Activated T-helper 1 cell treated with anti-CD3 and anti-CD28 coated beads, Interleukin-2, amount 50 U/mL, for 16 hours (primary cell): Measurements from ENCODE around the gene ATP5MC2.
A peak's percentile ranks its signal among the peaks of the same experiment; 100 is the strongest.
"Not testable (repeated sequence)": the region's sequence is repeated elsewhere in the genome, so short reads cannot be mapped to it uniquely, and the experiment has no call there.

Experiments
- DNase-seq, 2 donors: peaks; one replicate each; pipeline ENCODE4 v3.0.0-alpha.2; 2020; ENCODE audit warnings: low read depth in 1 of 2, low spot score in 1 of 2

Gene ATP5MC2

GRCh38 chr12:53695152-53696145 is 19.6 kb upstream of the ATP5MC2 start:
- peak in 1 of 2 donors; percentile 11 for DNase-seq

- no peak for DNase-seq
Observed at GRCh38 chr12:53694756-53695151, 18.9 kb upstream of the ATP5MC2 start.

GRCh38 chr12:53688134-53688533 is 12.3 kb upstream of the ATP5MC2 start:
- no peak for DNase-seq

- no peak for DNase-seq
Observed at GRCh38 chr12:53686436-53686835, 10.6 kb upstream of the ATP5MC2 start.

- no peak for DNase-seq
Observed at GRCh38 chr12:53684654-53685220, 8.9 kb upstream of the ATP5MC2 start.

GRCh38 chr12:53683983-53684382 is 8.1 kb upstream of the ATP5MC2 start:
- DNase-seq: no peak

- DNase-seq: no peak
Observed at GRCh38 chr12:53683494-53683893, 7.6 kb upstream of the ATP5MC2 start.

- not testable (repeated sequence) for DNase-seq
Observed at GRCh38 chr12:53680061-53680460, 4.2 kb upstream of the ATP5MC2 start.

- DNase-seq: no peak
Observed at GRCh38 chr12:53677800-53678148, 1.9 kb upstream of the ATP5MC2 start.

GRCh38 chr12:53677016-53677799 is 1.3 kb upstream of the ATP5MC2 start:
- DNase-seq: no peak

- DNase-seq: no peak
Observed at GRCh38 chr12:53676656-53677015, 753 bp upstream of the ATP5MC2 start.

GRCh38 chr12:53674977-53675700 is 744 bp downstream of the ATP5MC2 start:
- DNase-seq: no peak

GRCh38 chr12:53670971-53671370 is 4.9 kb downstream of the ATP5MC2 start:
- DNase-seq: no peak

GRCh38 chr12:53670308-53670707 is 5.6 kb downstream of the ATP5MC2 start:
- no peak for DNase-seq

GRCh38 chr12:53667080-53667479 is 8.8 kb downstream of the ATP5MC2 start:
- no peak for DNase-seq

GRCh38 chr12:53664936-53665335 is 10.9 kb downstream of the ATP5MC2 start:
- no peak for DNase-seq

- no peak for DNase-seq
Observed at GRCh38 chr12:53664191-53664590, 11.7 kb downstream of the ATP5MC2 start.

GRCh38 chr12:53660041-53660440 is 15.8 kb downstream of the ATP5MC2 start:
- no peak for DNase-seq

GRCh38 chr12:53659571-53659981 is 16.3 kb downstream of the ATP5MC2 start:
- DNase-seq: no peak

GRCh38 chr12:53659011-53659551 is 16.8 kb downstream of the ATP5MC2 start:
- DNase-seq: no peak

GRCh38 chr12:53657041-53657440 is 18.8 kb downstream of the ATP5MC2 start:
- DNase-seq: no peak
